HG02571 (cell line): ENCODE results near the gene NT5E.

ENCODE experiments used
- ATAC-seq: cut with Tn5 transposase; IDR thresholded peaks from one replicate; pipeline ENCODE4 v1.9.1; 2021; ENCODE audit warnings: mild to moderate bottlenecking, moderate library complexity; ENCODE audit not compliant: unreplicated experiment

The NT5E gene

GRCh38 chr6:85459224-85459901, 9.5 kb downstream of the NT5E start:
- ATAC-seq: no peak

DNA sequence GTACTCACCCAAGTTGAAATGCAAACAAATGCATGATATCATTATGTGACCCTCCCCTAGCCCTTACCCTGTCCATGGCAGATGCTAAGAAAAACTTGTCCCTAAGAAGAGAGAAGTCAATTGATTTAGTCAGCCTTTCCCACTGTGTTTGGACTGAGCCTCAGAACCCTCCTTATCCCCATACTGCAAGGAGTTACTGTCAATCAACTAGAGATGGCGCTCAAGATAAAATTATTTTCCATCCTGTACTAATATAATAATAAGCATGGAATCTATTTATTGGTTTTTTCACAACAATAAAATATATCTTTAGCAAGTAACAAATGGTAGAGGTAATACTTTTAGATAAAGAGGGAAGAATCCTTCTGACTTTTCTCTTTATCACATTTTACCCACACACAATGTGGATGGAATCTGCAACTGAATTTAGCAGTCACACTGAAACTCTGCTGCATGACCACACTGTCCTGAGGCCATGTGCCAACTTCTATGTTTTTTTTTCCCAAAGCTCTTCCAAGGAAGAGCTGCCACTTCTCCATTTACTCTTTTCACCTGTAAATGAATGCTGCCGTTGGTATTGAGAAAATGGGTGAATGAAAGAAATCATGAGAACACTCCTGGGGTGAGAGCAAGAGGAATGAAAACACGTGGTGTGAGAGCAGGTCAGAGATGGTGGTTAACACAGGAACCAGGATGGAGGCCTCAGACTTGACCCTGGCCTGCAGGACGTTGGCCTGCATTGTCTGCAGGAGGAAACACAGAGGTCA, 10.5 kb downstream of the NT5E start:
- no peak for ATAC-seq

GRCh38 chr6:85460921-85461797, 11.3 kb downstream of the NT5E start:
- ATAC-seq: peak; percentile 72

GRCh38 chr6:85461798-85462170, 11.9 kb downstream of the NT5E start:
- no peak for ATAC-seq

GRCh38 chr6:85462673-85463072, 12.8 kb downstream of the NT5E start:
- ATAC-seq: no peak

GRCh38 chr6:85463621-85464259, 13.9 kb downstream of the NT5E start:
- ATAC-seq: no peak

DNA sequence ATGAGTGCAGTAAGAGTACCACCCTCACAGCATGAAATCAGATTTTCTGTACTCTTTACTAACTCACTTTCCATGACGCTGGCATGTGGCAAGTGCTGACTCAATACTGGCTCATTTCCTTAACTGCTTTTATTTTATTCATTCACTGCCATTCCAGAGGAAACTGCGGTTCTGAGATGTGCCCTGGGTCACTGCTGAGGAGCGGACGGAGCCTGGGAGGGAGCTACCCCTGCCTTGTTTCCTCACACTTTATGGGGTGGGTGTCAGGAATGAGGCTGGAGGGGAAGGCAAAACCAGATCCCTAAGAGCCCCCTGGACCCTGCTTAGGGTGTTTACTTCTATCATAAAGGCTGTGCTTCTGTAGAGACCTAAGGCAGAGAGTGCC, 14.4 kb downstream of the NT5E start:
- no peak for ATAC-seq

DNA sequence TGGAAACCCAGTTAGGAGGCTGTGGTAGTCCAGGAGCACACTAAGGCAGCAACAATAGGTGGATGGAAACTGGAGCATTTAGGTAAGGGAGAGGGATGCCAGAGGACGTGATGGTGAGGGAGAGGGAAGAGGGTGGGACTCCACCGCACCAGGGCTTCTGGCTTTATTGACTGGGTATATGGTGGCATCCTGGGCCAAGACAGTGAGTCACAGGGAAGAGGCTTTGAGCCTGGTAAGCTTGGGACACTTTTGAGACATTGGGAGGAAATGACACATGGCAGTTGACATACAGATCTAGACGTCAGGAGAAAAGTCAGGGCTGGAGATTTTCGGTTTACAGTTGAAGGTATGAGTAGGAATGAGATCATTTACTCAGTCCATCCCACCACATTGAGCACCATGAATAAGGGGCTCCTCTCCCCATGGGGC, 14.9 kb downstream of the NT5E start:
- ATAC-seq: no peak

DNA sequence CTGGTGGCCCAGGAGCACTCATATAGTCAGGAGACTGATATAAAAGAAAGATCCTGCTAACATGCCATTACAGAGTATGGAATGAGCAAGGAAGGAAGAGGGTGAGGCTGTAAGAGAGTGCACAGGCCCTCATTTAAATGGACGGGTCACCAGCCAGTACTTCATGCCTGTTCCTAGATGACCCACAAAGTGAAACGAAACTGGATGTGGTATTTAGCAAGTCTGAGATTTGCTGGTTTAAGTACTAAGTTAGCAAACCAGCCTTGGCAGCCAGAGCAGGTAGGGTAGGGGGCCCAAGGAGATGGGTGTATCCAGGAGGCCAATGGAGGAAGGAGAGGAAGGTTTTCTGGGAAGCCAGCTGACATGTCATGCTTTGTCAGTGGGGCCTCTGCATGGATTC, 15.9 kb downstream of the NT5E start:
- ATAC-seq: no peak

DNA sequence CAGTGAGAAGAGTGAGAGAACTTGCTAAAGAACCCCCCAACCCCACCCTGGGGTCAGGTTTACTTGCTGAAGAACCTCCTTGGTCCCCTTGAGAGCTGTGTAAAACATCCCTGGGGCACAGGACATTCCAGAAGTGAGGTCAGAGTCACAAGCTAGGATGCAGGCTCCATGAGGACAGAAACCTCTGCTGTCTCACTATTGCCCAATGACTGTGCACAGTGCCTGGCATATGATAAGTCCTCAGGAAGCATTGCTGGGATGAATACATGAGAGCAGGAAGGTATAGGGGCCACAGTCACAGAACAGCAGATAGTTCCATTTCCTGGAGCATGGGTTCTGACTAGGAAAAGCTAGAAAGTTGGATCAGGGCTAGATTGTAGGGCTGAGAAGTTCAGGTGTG, 18.4 kb downstream of the NT5E start:
- ATAC-seq: no peak

DNA sequence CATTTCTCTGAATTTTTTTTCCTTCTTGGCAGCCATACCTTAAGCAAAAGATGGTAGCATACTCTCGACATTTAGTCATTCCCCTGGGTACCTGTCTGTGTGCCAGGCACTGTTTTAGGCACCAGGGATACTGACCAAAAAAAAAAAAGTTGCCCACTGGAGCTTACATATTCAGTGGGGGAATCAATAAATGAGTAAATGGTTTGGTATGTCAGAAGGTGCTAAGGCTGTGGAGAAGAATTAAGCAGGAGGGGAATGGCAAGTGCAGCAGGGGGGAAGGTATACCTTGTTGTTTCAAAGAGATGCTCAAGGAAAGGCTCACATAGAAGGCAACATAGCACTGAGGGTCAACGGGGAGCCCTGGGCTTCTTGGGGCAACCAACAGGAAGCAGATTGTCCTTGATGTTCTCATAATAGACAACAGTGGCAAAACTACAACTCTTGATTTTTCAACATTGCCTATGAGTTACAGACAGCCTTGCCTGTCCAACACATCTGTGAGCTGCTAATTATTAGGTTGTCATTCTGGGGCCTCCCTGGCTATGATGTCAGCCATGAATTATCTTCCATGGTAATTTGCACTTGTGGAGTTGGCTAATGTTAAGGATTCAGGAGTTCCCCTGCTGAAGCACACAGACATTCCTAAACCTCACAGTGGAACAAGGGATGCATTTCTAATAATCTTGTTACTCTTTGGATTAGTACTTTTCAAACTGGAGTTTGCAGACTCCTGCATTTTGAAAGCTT, 19.6 kb downstream of the NT5E start:
- ATAC-seq: no peak

- ATAC-seq: no peak
These were observed 20.1 kb downstream of the NT5E start for GRCh38 chr6:85470023-85470410.

GRCh38 chr6:85472744-85473143, 22.9 kb downstream of the NT5E start:
- ATAC-seq: no peak

DNA sequence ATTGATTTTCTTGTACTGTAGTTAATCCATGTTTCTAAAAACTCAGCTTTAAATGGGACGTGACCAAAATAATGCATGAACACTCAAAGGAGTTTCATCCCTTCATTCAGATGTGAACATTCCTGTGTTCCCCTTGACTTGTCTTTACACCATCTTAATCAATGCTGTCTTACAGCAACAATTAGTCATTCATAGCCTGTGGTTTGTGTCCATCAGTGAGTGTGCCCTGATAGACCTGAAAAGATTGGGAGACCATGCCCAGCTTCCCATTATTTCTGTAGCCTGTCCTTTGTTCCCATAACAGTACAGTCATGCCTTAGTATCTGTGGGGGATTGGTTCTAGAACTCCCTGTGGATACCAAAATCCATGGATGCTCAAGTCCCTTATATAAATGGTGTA, 23.9 kb downstream of the NT5E start:
- no peak for ATAC-seq

DNA sequence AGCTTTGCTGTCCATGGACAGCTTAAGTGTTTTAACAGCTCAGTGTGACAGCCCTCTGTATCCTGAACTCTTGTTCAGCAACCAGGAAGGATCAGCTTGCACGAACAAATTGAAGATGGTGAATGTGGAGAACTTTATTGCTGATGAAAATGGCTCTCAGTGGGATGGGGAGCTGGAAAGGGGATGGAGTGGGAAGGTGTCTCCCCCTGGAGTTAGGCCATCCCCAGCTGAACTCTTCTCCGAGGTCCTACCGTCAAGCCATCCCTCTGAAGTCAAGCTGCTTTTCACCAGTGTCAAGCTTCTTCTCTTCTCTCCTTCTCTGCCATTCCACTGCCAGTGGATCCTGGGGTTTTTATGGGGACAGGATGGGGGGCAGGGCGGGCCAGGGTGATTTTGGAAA, 26.6 kb downstream of the NT5E start:
- ATAC-seq: no peak

GRCh38 chr6:85479208-85479607, 29.3 kb downstream of the NT5E start:
- ATAC-seq: no peak

GRCh38 chr6:85482206-85482904, 32.5 kb downstream of the NT5E start:
- no peak for ATAC-seq

GRCh38 chr6:85482905-85483700, 33.2 kb downstream of the NT5E start:
- peak; percentile 88 for ATAC-seq

GRCh38 chr6:85483846-85484245, 34.0 kb downstream of the NT5E start:
- ATAC-seq: no peak
